GM19324 (cell line): ENCODE results near the gene MCRIP2.
"Not testable (repeated sequence)": the region's sequence is repeated elsewhere in the genome, so short reads cannot be mapped to it uniquely, and the experiment has no call there.

Experiments
- ATAC-seq: cut with Tn5 transposase; IDR thresholded peaks from one replicate; pipeline ENCODE4 v1.9.1; 2021; ENCODE audit warnings: mild to moderate bottlenecking, moderate library complexity; ENCODE audit not compliant: unreplicated experiment, low FRiP score

Gene MCRIP2

GRCh38 chr16:678858-679813, 37.5 kb downstream of the MCRIP2 start:
- ATAC-seq, result peak; percentile 1

- ATAC-seq, result peak; percentile 61
These were observed 38.4 kb downstream of the MCRIP2 start, which contains the start of gene STUB1 for GRCh38 chr16:679814-680624. STUB1 (plus strand) TSS chr16:680410; CDS start chr16:680526, 116 bp downstream.

- peak; percentile 2 for ATAC-seq
These were observed 39.0 kb downstream of the MCRIP2 start for GRCh38 chr16:680625-680945.

DNA sequence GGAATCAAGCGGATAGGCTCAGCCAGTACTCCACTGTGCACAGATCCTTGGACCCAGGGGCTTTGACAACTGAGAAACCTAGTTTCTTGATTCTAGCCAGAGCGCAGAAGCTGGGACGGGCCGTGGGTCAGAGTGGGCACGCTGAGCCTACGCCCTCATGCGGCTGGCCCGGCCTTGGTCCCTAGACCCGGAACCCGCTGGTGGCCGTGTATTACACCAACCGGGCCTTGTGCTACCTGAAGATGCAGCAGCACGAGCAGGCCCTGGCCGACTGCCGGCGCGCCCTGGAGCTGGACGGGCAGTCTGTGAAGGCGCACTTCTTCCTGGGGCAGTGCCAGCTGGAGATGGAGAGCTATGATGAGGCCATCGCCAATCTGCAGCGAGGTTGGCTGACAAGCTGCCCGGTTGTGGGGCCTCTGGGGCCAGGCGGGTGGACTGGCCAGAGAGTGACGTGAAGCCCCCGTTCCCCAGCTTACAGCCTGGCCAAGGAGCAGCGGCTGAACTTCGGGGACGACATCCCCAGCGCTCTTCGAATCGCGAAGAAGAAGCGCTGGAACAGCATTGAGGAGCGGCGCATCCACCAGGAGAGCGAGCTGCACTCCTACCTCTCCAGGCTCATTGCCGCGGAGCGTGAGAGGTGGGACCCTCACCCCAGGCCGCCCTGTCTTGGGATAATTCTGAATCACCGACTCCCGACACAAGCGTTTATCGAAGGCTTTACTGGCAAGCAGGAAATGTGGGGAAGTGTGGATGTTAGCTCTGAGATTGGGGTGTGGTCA, 39.5 kb downstream of the MCRIP2 start:
- no peak for ATAC-seq

GRCh38 chr16:681746-682427, 40.3 kb downstream of the MCRIP2 start:
- no peak for ATAC-seq

DNA sequence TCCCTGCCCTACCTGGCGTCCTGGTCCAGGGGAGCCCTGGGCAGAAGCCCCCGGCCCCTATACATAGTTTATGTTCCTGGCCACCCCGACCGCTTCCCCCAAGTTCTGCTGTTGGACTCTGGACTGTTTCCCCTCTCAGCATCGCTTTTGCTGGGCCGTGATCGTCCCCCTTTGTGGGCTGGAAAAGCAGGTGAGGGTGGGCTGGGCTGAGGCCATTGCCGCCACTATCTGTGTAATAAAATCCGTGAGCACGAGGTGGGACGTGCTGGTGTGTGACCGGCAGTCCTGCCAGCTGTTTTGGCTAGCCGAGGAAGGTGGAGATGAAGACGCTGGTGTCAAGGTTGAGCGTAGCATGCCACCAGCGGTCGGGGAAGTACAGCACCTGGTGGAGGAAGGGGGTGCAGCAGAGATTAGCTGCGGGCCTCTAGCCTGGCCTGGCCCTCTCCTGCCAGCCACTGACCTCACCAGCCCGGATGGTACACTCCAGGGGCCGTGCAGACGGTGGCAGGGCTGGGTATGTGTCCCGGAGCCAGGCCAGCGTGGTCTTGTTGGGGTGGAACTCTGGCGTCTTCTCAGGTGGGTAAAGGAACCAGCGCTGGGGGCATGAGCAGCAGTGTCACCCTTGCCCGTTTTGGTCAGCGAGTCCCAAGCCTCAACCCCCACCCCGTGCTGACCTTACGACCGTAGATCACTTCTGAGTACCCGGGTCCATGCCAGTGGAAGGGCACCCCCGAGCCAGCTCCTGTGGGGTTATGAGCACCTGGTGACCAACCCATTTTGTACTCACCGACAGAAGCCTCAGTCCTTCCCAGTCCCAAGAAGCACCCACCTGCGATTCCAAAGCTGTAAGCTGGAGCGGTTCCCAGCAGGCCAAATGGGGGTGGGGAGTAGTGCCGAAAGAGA, 41.1 kb downstream of the MCRIP2 start:
- ATAC-seq, result no peak

GRCh38 chr16:683396-684070, 41.9 kb downstream of the MCRIP2 start:
- ATAC-seq, result no peak

DNA sequence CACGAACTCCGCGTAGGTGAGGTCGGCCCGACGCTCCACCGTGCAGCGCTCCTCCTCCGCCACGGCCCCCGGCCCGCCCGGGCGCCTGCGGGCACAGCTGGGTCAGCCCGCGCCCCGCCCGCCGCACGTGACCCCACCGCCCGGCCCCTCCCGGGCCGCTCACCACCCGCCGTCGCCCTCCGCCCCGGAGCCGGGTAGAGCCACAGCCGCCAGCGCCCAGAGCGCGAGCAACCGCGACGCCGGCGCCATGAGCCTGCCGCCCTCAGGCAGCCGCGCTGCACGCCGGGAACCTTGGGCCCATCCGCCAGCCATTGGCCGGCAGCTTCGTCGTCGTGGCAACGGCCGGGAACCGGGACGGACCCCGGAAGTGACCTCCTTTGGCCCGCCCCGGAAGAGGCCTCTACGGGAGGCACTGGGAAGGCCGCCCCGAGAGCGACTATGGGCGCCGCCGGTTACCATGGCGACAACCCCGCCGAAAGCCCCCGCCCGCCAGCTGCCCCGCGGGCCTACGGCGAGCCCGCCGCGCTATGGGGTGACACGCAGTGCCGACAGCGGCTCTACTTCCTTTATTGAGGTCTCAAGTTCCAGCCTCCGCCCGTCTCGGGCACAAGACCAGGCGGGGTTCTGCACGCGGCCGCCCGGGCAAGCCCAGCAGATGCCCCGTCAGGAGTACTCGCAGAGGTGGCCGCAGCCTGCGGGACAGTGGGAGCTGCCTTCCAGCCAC, 42.6 kb downstream of the MCRIP2 start, which contains the start of gene JMJD8:
Gene JMJD8 (minus strand): TSS at position 264 of the 724 bp plus-strand sequence. CDS start 15 bp downstream, at position 249.
- peak; percentile 50 for ATAC-seq

GRCh38 chr16:684961-685696, 43.5 kb downstream of the MCRIP2 start:
- no peak for ATAC-seq

DNA sequence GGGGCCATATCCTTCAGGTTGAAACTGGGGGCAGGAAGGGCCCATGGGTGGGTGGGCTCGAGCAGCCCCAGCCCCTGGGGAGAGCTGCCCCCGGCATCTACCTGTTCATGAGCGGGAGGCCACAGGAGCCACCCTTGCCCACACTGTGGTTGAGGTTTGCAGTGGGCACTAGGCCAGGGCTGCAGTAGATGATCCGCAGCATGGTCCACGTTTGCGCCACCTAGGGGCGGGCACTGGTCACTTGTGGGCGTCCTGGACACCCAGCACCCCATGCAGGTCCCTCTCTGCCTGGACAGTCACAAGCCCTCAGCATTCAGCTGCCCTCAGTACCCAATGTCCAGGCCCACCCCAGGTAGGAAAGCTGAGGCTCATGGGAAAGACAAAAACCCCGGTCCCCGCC, 44.3 kb downstream of the MCRIP2 start:
- no peak for ATAC-seq

- ATAC-seq, result no peak
These were observed 45.0 kb downstream of the MCRIP2 start for GRCh38 chr16:686459-687260.

GRCh38 chr16:687499-687898, 45.9 kb downstream of the MCRIP2 start:
- no peak for ATAC-seq

DNA sequence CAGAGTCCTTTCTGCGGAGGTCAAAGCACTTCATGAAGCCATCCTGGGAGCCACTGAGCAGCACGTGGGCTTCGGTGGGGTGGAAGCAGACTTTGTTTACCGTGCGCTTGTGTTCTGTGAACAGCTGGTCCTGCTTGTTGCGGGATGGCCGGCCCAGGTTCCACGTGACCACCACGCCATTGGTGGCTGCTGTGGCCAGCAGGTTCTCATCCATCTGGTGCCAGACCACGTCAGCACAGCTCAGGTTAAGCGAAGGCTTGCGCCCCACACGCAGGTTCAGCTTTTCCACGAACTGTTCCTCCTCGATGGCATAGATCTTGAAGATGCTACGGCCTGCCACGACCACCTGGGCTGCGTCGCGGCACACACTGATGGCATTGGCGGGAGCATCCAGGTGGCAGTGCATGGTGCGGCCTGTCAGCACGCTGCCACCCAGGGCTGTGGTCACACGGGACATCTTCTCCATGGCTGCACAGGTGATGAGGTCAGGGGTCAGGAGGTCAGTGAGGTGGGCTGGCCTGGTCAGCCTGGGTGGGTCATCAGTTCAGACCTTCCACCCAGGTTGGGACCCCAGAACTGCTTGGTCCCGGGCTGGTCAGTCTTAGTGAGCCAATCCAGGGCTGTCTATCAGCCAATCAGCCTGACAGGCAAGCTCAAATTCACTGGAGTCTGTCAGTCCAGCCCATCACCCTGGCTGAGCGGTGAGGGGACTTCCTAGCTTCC, 47.7 kb downstream of the MCRIP2 start:
- no peak for ATAC-seq

- not testable (repeated sequence) for ATAC-seq
These were observed 49.6 kb downstream of the MCRIP2 start for GRCh38 chr16:691242-691641.

GRCh38 chr16:692356-693108, 50.9 kb downstream of the MCRIP2 start:
- ATAC-seq, result no peak
